SK-N-SH treated with all-trans-retinoic acid at 6 μM for 48 hours (cell line): ENCODE data around the gene ZHX3.

Experiments used
- ATAC-seq: fragments of 200-7000 bp; cut with Tn5 transposase; 3 replicates; pipeline ENCODE4 v1.9.1; 2020; ENCODE audit warnings: mild to moderate bottlenecking, moderate library complexity
- ARNTL ChIP-seq: fragments of 450-650 bp; formaldehyde crosslinking; IDR thresholded peaks from 2 replicates; pipeline ENCODE4 v1.5.0; 2020; ENCODE audit warnings: low read depth, mild to moderate bottlenecking, moderate library complexity, borderline replicate concordance
- CREB5 ChIP-seq: fragments of 250-450 bp; sonication (Bioruptor Pico); IDR thresholded peaks from 2 replicates; pipeline ENCODE4 v1.5.1; 2020; ENCODE audit warnings: low read depth, mild to moderate bottlenecking, moderate library complexity
- CSDC2 ChIP-seq: fragments of 250-450 bp; sonication (Bioruptor Pico); IDR thresholded peaks from 2 replicates; pipeline ENCODE4 v1.5.0; 2020; ENCODE audit warnings: mild to moderate bottlenecking, moderate library complexity
- ESRRG ChIP-seq: fragments of 250-450 bp; sonication (Bioruptor Pico); IDR thresholded peaks from 2 replicates; pipeline ENCODE4 v1.6.1; 2021; ENCODE audit warnings: mild to moderate bottlenecking
- GLIS3 ChIP-seq: fragments of 250-450 bp; sonication (Bioruptor Pico); IDR thresholded peaks from 2 replicates; pipeline ENCODE4 v1.5.0; 2020; ENCODE audit warnings: mild to moderate bottlenecking, moderate library complexity
- ISL1 ChIP-seq: fragments of 250-450 bp; sonication (Bioruptor Pico); IDR thresholded peaks from 2 replicates; pipeline ENCODE4 v2.1.2; 2022; ENCODE audit warnings: mild to moderate bottlenecking, moderate library complexity
- OSR1 ChIP-seq: fragments of 250-450 bp; sonication (Bioruptor Pico); IDR thresholded peaks from 2 replicates; pipeline ENCODE4 v1.8.0; 2022; ENCODE audit warnings: moderate library complexity, mild to moderate bottlenecking, inconsistent platforms
- PATZ1 ChIP-seq: fragments of 250-450 bp; sonication (Bioruptor Pico); IDR thresholded peaks from 2 replicates; pipeline ENCODE4 v1.8.0; 2020; ENCODE audit warnings: mild to moderate bottlenecking, moderate library complexity, borderline replicate concordance
- PPARA ChIP-seq: fragments of 250-450 bp; sonication (Bioruptor Pico); IDR thresholded peaks from 2 replicates; pipeline ENCODE4 v1.5.0; 2020; ENCODE audit warnings: mild to moderate bottlenecking, borderline replicate concordance
- RARB ChIP-seq: fragments of 250-450 bp; sonication (Bioruptor Pico); IDR thresholded peaks from 2 replicates; pipeline ENCODE4 v1.8.0; 2021; ENCODE audit warnings: mild to moderate bottlenecking, moderate library complexity
- SNAI2 ChIP-seq: fragments of 250-450 bp; sonication (Bioruptor Pico); IDR thresholded peaks from 2 replicates; pipeline ENCODE4 v1.5.0; 2020; ENCODE audit warnings: mild to moderate bottlenecking, moderate library complexity
- TCF4 ChIP-seq: fragments of 250-450 bp; sonication (Bioruptor Pico); IDR thresholded peaks from 2 replicates; pipeline ENCODE4 v1.8.0; 2021; ENCODE audit warnings: mild to moderate bottlenecking, moderate library complexity, borderline replicate concordance
- TOX ChIP-seq: fragments of 250-450 bp; sonication (Bioruptor Pico); IDR thresholded peaks from 2 replicates; pipeline ENCODE4 v1.8.0; 2021; ENCODE audit warnings: mild to moderate bottlenecking, moderate library complexity, borderline replicate concordance
- ZC3H10 ChIP-seq: fragments of 250-450 bp; sonication (Bioruptor Pico); IDR thresholded peaks from 2 replicates; pipeline ENCODE4 v1.5.1; 2021; ENCODE audit warnings: mild to moderate bottlenecking, moderate library complexity
- ZFP3 ChIP-seq: fragments of 250-450 bp; sonication (Bioruptor Pico); IDR thresholded peaks from 2 replicates; pipeline ENCODE4 v1.5.0; 2020; ENCODE audit warnings: mild to moderate bottlenecking, moderate library complexity
- ZFP30 ChIP-seq: fragments of 450-650 bp; formaldehyde crosslinking; IDR thresholded peaks from 2 replicates; pipeline ENCODE4 v1.5.0; 2022; ENCODE audit warnings: mild to moderate bottlenecking, moderate library complexity
- ZNF8 ChIP-seq: fragments of 450-650 bp; formaldehyde crosslinking; IDR thresholded peaks from 2 replicates; pipeline ENCODE4 v1.5.0; 2020; ENCODE audit warnings: mild to moderate bottlenecking, moderate library complexity
- TF ChIP-seq, protein P1 (sequence below): fragments of 250-450 bp; sonication (Bioruptor Pico); IDR thresholded peaks from 2 replicates; pipeline ENCODE4 v1.5.0; 2020; ENCODE audit warnings: mild to moderate bottlenecking, moderate library complexity

Gene ZHX3

DNA sequence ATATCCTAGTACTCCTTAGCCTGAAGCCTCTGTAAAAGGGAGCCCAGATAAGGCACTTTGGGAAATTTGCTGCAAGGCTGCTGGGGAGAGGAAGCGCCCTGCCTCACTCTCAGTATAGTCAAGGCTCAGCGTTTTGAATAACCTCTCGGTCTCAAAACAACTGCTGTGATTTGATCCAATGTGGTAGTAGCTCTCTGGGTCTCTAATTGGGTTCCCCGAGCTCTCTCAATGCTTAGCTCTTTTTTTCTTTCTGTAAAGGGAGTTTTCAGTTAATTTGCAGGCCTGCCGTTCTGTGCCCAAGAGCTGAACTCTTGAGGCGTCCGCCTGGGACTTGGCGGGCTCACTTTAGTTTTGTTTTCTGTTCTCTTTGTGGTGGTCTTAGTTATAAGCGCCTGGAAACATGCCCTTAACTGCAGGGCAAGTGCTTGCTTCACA, 41.2 kb downstream of the ZHX3 start:
- no peak for ATAC-seq

DNA sequence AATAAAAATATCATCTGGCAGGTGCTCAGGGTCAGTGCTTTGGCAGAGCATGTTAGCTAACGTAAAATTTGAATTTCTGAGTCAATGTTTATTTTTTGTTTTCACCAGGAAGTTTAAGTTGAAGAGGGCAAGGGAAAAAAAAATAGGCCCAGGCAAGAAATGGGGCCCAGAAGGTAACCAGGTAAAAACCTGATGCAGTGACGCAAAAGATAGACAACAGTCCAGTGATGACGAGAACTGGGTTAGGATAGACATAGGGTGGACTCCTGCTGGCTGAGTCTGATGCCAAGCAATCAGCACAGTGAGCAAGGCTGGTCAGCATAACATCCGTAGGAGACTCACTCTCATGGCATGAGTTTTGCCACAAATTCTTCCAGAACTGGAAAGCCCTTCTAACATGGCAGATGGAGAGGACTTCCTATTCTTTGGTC, 42.2 kb downstream of the ZHX3 start:
- ATAC-seq = no peak
- TF ChIP-seq ZFP3 (CRISPR knock-in tag) (no peak), ARNTL (no peak), TCF4 (CRISPR knock-in tag) (no peak), SNAI2 (CRISPR knock-in tag) (no peak), ISL1 (CRISPR knock-in tag) (no peak), PATZ1 (no peak), ZNF8 (CRISPR knock-in tag) (no peak), PPARA (CRISPR knock-in tag) (no peak), ESRRG (no peak), GLIS3 (CRISPR knock-in tag) (no peak), OSR1 (no peak), RARB (CRISPR knock-in tag) (no peak)
- TF ChIP-seq, protein P1, sequence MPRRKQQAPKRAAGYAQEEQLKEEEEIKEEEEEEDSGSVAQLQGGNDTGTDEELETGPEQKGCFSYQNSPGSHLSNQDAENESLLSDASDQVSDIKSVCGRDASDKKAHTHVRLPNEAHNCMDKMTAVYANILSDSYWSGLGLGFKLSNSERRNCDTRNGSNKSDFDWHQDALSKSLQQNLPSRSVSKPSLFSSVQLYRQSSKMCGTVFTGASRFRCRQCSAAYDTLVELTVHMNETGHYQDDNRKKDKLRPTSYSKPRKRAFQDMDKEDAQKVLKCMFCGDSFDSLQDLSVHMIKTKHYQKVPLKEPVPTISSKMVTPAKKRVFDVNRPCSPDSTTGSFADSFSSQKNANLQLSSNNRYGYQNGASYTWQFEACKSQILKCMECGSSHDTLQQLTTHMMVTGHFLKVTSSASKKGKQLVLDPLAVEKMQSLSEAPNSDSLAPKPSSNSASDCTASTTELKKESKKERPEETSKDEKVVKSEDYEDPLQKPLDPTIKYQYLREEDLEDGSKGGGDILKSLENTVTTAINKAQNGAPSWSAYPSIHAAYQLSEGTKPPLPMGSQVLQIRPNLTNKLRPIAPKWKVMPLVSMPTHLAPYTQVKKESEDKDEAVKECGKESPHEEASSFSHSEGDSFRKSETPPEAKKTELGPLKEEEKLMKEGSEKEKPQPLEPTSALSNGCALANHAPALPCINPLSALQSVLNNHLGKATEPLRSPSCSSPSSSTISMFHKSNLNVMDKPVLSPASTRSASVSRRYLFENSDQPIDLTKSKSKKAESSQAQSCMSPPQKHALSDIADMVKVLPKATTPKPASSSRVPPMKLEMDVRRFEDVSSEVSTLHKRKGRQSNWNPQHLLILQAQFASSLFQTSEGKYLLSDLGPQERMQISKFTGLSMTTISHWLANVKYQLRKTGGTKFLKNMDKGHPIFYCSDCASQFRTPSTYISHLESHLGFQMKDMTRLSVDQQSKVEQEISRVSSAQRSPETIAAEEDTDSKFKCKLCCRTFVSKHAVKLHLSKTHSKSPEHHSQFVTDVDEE = no peak
- TF ChIP-seq, all 23 proteins: peak for 0

More for the DNA sequence above, 41.2 kb downstream of the ZHX3 start:
- no peak for TF ChIP-seq RARB (CRISPR knock-in tag)
- no peak for TF ChIP-seq ZFP30 (CRISPR knock-in tag)
- TF ChIP-seq ZFP3 (CRISPR knock-in tag) = no peak
- TF ChIP-seq TOX (CRISPR knock-in tag) = no peak
- TF ChIP-seq CREB5 (CRISPR knock-in tag) = no peak
- no peak for TF ChIP-seq ARNTL
- TF ChIP-seq CSDC2 (CRISPR knock-in tag) = no peak

DNA sequence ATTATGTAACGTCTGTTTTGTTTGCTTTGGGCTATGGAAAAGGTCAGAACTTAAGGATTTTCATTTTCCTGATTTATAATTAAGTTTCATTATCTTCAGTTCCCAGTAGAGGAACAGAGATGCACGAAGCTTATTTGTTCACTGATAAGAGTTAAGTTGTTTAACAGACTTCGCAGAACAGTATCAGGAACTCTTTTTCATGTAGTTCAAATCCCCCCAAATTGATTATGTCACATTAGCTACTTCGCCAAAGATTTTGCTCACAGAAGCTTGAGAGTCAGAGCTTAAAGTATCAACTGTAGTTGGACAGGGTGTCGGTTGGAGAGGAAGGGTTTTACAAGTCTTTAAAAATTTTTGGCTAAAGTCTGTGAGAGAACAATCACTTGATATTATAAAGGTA, 43.4 kb downstream of the ZHX3 start:
- TF ChIP-seq, protein P1 = no peak; the same call in 1 of the 2 replicates
- TF ChIP-seq TOX (CRISPR knock-in tag) (no peak), CSDC2 (CRISPR knock-in tag) (no peak), ZC3H10 (CRISPR knock-in tag) (no peak), ZFP3 (CRISPR knock-in tag) (no peak), CREB5 (CRISPR knock-in tag) (no peak), ISL1 (CRISPR knock-in tag) (no peak), GLIS3 (CRISPR knock-in tag) (no peak), TCF4 (CRISPR knock-in tag) (no peak)
- no peak for ATAC-seq

DNA sequence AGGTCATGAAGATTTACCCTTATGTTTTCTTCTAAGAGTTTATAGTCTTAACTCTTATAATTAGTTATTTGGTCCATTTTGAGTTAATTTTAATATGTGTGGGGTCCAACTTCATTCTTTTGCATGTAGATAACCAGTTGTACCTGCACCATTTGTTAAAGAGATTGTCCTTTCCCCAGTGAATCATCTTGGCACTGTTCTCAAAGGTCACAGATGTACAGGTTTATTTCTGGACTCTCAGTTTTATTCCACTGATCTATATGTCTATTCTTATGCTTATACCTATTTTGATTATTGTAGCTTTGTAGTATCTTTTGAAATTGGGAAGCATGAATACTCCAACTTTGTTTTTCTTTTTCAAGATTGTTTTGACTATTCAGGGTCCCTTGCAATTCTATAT, 44.1 kb downstream of the ZHX3 start:
- no peak for ATAC-seq
- TF ChIP-seq TCF4 (CRISPR knock-in tag) (no peak), CREB5 (CRISPR knock-in tag) (no peak), ZFP3 (CRISPR knock-in tag) (no peak)
- TF ChIP-seq, protein P1 = no peak
